Neuronal stem cell (in vitro differentiated cells): ENCODE measurements around the gene TACC2.

Source experiments
- DNase-seq: peaks from one replicate; pipeline ENCODE4 v3.0.0-alpha.2; 2013; ENCODE audit warnings: low spot score
- H2AFZ ChIP-seq: one replicate; pipeline ENCODE4 v1.6.1; 2013; ENCODE audit warnings: mild to moderate bottlenecking, low read length, inconsistent platforms
- H2AK5ac ChIP-seq: 2 replicates; pipeline ENCODE4 v1.6.1; 2013; ENCODE audit warnings: low read depth, mild to moderate bottlenecking, inconsistent platforms, low read length, moderate library complexity, mixed read lengths
- H2BK120ac ChIP-seq: 2 replicates; pipeline ENCODE4 v1.6.1; 2013; ENCODE audit warnings: low read depth, mild to moderate bottlenecking, inconsistent platforms, low read length, moderate library complexity, mixed read lengths
- H2BK12ac ChIP-seq: one replicate; pipeline ENCODE4 v1.6.1; 2013; ENCODE audit warnings: low read length, inconsistent platforms
- H2BK15ac ChIP-seq: 2 replicates; pipeline ENCODE4 v1.6.1; 2013; ENCODE audit warnings: mild to moderate bottlenecking, low read length, inconsistent platforms, mixed read lengths
- H2BK5ac ChIP-seq: one replicate; pipeline ENCODE4 v1.6.1; 2013; ENCODE audit warnings: inconsistent platforms, mild to moderate bottlenecking, low read length, moderate library complexity
- H3K14ac ChIP-seq: one replicate; pipeline ENCODE4 v1.6.1; 2013; ENCODE audit warnings: low read length, inconsistent platforms
- H3K18ac ChIP-seq: 2 replicates; pipeline ENCODE4 v1.6.1; 2013; ENCODE audit warnings: low read length, inconsistent platforms
- H3K23ac ChIP-seq: 2 replicates; pipeline ENCODE4 v1.6.1; 2013; ENCODE audit warnings: low read depth, mild to moderate bottlenecking, mixed read lengths, low read length, inconsistent platforms; ENCODE audit not compliant: poor library complexity
- H3K27ac ChIP-seq: replicated peaks from 3 replicates; pipeline ENCODE4 v1.5.1; 2013; ENCODE audit warnings: low read length, inconsistent platforms
- H3K27me3 ChIP-seq, 3 experiments: 2 replicates each; pipeline ENCODE4 v1.6.1; 2013; ENCODE audit warnings: low read length in 3 of 3, mild to moderate bottlenecking in 2 of 3, inconsistent platforms in 1 of 3, low read depth in 1 of 3, mixed read lengths in 1 of 3, moderate library complexity in 1 of 3; ENCODE audit not compliant: control insufficient read depth in 3 of 3, insufficient read depth in 3 of 3
- H3K36me3 ChIP-seq, 2 donors: replicated peaks in 1 of 2; 2 replicates each; pipeline ENCODE4 v1.6.1; 2013; ENCODE audit warnings: low read length in 2 of 2; ENCODE audit not compliant: control insufficient read depth in 2 of 2, insufficient read depth in 2 of 2
- H3K4ac ChIP-seq: 2 replicates; pipeline ENCODE4 v1.6.1; 2013; ENCODE audit warnings: inconsistent platforms, mild to moderate bottlenecking, low read length, moderate library complexity
- H3K4me1 ChIP-seq, 2 donors: 1 replicate in 1 of 2; 2 replicates in 1 of 2; pipeline ENCODE4 v1.6.1; 2013; ENCODE audit warnings: low read length in 2 of 2, low read depth in 1 of 2; ENCODE audit not compliant: control insufficient read depth in 2 of 2, insufficient read depth in 1 of 2
- H3K4me2 ChIP-seq: one replicate; pipeline ENCODE4 v1.6.1; 2013; ENCODE audit warnings: mild to moderate bottlenecking, low read length, inconsistent platforms; ENCODE audit not compliant: insufficient read depth, poor library complexity, severe bottlenecking
- H3K4me3 ChIP-seq, 2 donors: 2 replicates each; pipeline ENCODE4 v1.5.1; 2013; ENCODE audit warnings: low read length in 2 of 2, mild to moderate bottlenecking in 2 of 2, inconsistent platforms in 1 of 2, moderate library complexity in 1 of 2
- H3K79me1 ChIP-seq: one replicate; pipeline ENCODE4 v1.6.1; 2013; ENCODE audit warnings: low read depth, mild to moderate bottlenecking, inconsistent platforms, low read length, moderate library complexity
- H3K9ac ChIP-seq: one replicate; pipeline ENCODE4 v1.6.1; 2013; ENCODE audit warnings: mild to moderate bottlenecking, low read depth, low read length, inconsistent platforms; ENCODE audit not compliant: poor library complexity
- H3K9me3 ChIP-seq, 2 donors: replicated peaks in 1 of 2; 2 replicates each; pipeline versions ENCODE3 to v1.6.1; 2013; ENCODE audit warnings: low read length in 2 of 2, mild to moderate bottlenecking in 2 of 2, inconsistent platforms in 1 of 2, low read depth in 1 of 2, mixed read lengths in 1 of 2, moderate library complexity in 1 of 2; ENCODE audit not compliant: control insufficient read depth in 2 of 2, insufficient read depth in 1 of 2
- H4K8ac ChIP-seq: one replicate; pipeline ENCODE4 v1.6.1; 2013; ENCODE audit warnings: low read depth, mild to moderate bottlenecking, inconsistent platforms, low read length, moderate library complexity
- H4K91ac ChIP-seq: one replicate; pipeline ENCODE4 v1.6.1; 2013; ENCODE audit warnings: low read length, low read depth, mild to moderate bottlenecking, inconsistent platforms; ENCODE audit not compliant: poor library complexity
- WGBS, 2 donors: extraction: QIAGEN DNeasy Blood & Tissue Kit; methylation state at CpG; one replicate each; pipeline ENCODE4 v1.1.7; 2013; ENCODE audit warnings: missing lambda C conversion rate in 2 of 2, mixed read lengths in 1 of 2; ENCODE audit not compliant: insufficient read length in 2 of 2, insufficient replicate concordance in 1 of 2; ENCODE audit errors: extremely low coverage in 2 of 2; 5-methylcytosine and 5-hydroxymethylcytosine counted together

TACC2 gene

GRCh38 chr10:122290334-122290733, 301.4 kb downstream of the TACC2 start:
- no peak overlapping the region for H3K4ac ChIP-seq
- peaks cover 0 to 21% (median 0%) of the 10 kb centered on the region in 3 experiments for H3K27me3 ChIP-seq
- no peak overlapping the region for H2BK5ac ChIP-seq
- H3K4me1 ChIP-seq: peaks cover 0 to 16% of the 10 kb centered on the region in 2 donors
- H2AFZ ChIP-seq: no peak overlapping the region
- no peaks in the 10 kb centered on the region for H3K36me3 ChIP-seq
- H4K91ac ChIP-seq: no peak overlapping the region
- H4K8ac ChIP-seq: no peak overlapping the region
- H3K4me2 ChIP-seq: no peak overlapping the region
- H3K18ac ChIP-seq: no peak overlapping the region
- no peak overlapping the region for H2AK5ac ChIP-seq
- H3K79me1 ChIP-seq: no peaks in the 10 kb centered on the region
- H3K14ac ChIP-seq: peak overlapping the region; percentile 14
- no peak overlapping the region for H2BK15ac ChIP-seq
- no peaks in the 10 kb centered on the region for H3K9me3 ChIP-seq
- no CpG with 5 or more reads among the region's 7 CpGs for WGBS, 2 donors
- H3K4me3 ChIP-seq: no peak overlapping the region
- H2BK120ac ChIP-seq: no peak overlapping the region
- no peak overlapping the region for H2BK12ac ChIP-seq
- H3K27ac ChIP-seq: no peak overlapping the region
- H3K9ac ChIP-seq: no peak overlapping the region
- no peak for DNase-seq
- no peak overlapping the region for H3K23ac ChIP-seq

- H3K4me1 ChIP-seq: peaks cover 0 to 16% of the 10 kb centered on the region in 2 donors
- no peak overlapping the region for H3K9ac ChIP-seq
- H2BK15ac ChIP-seq: no peak overlapping the region
- no peaks in the 10 kb centered on the region for H3K9me3 ChIP-seq
- H3K79me1 ChIP-seq: no peaks in the 10 kb centered on the region
- no peak overlapping the region for H3K18ac ChIP-seq
- peaks cover 0 to 21% (median 0%) of the 10 kb centered on the region in 3 experiments for H3K27me3 ChIP-seq
- H3K4me2 ChIP-seq: no peak overlapping the region
- H4K8ac ChIP-seq: no peak overlapping the region
- H3K27ac ChIP-seq: no peak overlapping the region
- H2AFZ ChIP-seq: no peak overlapping the region
- no peaks in the 10 kb centered on the region for H3K36me3 ChIP-seq
- no CpG with 5 or more reads among the region's 13 CpGs for WGBS, 2 donors
- H3K4ac ChIP-seq: no peak overlapping the region
- H2BK12ac ChIP-seq: no peak overlapping the region
- H3K14ac ChIP-seq: no peak overlapping the region
- no peak overlapping the region for H2AK5ac ChIP-seq
- no peak for DNase-seq
- no peak overlapping the region for H3K23ac ChIP-seq
- H2BK5ac ChIP-seq: no peak overlapping the region
- no peak overlapping the region for H3K4me3 ChIP-seq
- H2BK120ac ChIP-seq: no peak overlapping the region
- no peak overlapping the region for H4K91ac ChIP-seq
These were observed 302.0 kb downstream of the TACC2 start for GRCh38 chr10:122290833-122291532.

GRCh38 chr10:122291739-122292138, 302.8 kb downstream of the TACC2 start:
- H3K23ac ChIP-seq: no peak overlapping the region
- H2AFZ ChIP-seq: no peak overlapping the region
- no peak overlapping the region for H3K4me2 ChIP-seq
- WGBS, 2 donors: no CpG with 5 or more reads among the region's 5 CpGs
- H3K9ac ChIP-seq: no peak overlapping the region
- DNase-seq: no peak
- H2BK12ac ChIP-seq: no peak overlapping the region
- H2BK15ac ChIP-seq: no peak overlapping the region
- no peak overlapping the region for H3K14ac ChIP-seq
- H2AK5ac ChIP-seq: no peak overlapping the region
- no peak overlapping the region for H3K4me3 ChIP-seq
- peaks cover 0 to 18% (median 0%) of the 10 kb centered on the region in 3 experiments for H3K27me3 ChIP-seq
- no peak overlapping the region for H3K27ac ChIP-seq
- no peak overlapping the region for H4K8ac ChIP-seq
- no peak overlapping the region for H2BK5ac ChIP-seq
- H3K9me3 ChIP-seq: no peaks in the 10 kb centered on the region
- H3K4ac ChIP-seq: no peak overlapping the region
- H3K4me1 ChIP-seq: peaks cover 0 to 16% of the 10 kb centered on the region in 2 donors
- H3K79me1 ChIP-seq: no peaks in the 10 kb centered on the region
- H4K91ac ChIP-seq: no peak overlapping the region
- no peak overlapping the region for H3K18ac ChIP-seq
- H3K36me3 ChIP-seq: no peaks in the 10 kb centered on the region
- no peak overlapping the region for H2BK120ac ChIP-seq

GRCh38 chr10:122292376-122292775, 303.4 kb downstream of the TACC2 start:
- Histone ChIP-seq H2BK120ac (no peak overlapping the region), H3K4me2 (no peak overlapping the region), H2AK5ac (no peak overlapping the region), H4K91ac (no peak overlapping the region), H3K9me3 (no peaks in the 10 kb centered on the region), H3K27ac (no peak overlapping the region), H2BK15ac (no peak overlapping the region), H3K18ac (no peak overlapping the region), H3K27me3 (peaks cover 0 to 18% (median 0%) of the 10 kb centered on the region in 3 experiments), H3K79me1 (no peaks in the 10 kb centered on the region), H3K4me1 (peaks cover 0 to 13% of the 10 kb centered on the region in 2 donors), H3K14ac (no peak overlapping the region), H2BK5ac (no peak overlapping the region), H3K4ac (no peak overlapping the region), H3K9ac (no peak overlapping the region), H4K8ac (no peak overlapping the region), H3K4me3 (no peak overlapping the region), H3K23ac (no peak overlapping the region), H3K36me3 (no peaks in the 10 kb centered on the region), H2AFZ (no peak overlapping the region), H2BK12ac (no peak overlapping the region)
- no peak for DNase-seq
- WGBS, 2 donors: no CpG with 5 or more reads among the region's 3 CpGs
